ENCODE measurements around the gene ARID3C.
A peak's percentile ranks its signal among the peaks of the same experiment; 100 is the strongest.

ARID3C gene, protein sequence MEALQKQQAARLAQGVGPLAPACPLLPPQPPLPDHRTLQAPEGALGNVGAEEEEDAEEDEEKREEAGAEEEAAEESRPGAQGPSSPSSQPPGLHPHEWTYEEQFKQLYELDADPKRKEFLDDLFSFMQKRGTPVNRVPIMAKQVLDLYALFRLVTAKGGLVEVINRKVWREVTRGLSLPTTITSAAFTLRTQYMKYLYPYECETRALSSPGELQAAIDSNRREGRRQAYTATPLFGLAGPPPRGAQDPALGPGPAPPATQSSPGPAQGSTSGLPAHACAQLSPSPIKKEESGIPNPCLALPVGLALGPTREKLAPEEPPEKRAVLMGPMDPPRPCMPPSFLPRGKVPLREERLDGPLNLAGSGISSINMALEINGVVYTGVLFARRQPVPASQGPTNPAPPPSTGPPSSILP

DNA sequence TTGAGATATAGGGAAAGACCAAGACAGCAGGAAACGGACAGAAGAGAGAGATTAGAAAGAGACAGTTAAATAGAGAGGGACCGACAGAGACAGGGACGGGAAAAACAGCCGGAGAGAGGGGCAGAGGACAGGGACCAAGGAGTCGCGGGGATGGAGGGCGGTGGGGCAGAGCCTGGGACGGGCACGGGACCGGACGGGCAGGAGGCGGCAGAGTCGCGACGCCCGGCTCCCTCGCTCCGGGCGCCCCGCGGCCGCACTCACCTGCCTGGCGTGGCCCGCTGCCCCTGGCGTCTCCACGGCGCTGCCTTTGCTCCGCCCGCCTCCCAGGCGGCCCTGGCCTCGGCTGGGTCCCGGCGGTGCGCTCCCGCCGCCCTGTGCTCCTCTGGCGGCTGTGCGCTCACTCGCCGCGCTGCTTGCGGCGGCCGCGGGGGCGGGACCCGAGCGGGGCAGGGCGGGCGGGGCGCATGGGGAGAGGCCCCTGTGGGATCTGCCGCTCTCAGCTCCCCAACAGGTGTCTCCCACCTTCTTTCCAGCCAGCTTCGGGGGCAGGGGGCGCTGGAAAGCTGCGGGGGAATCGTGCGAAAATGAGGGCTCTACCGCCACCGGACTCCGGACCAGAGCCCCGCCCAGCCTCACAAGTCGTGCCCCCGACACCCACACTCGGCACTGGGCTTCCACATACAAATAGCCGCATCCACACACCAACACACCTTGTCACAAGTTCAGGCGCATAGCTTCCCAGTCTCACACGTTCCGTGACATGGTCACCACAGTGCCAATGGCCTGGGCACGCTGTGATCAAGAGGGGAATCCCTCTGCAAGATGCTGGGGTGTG is at the start of gene ARID3C:
TSS of gene ARID3C (minus strand) at position 411 of the 835 bp plus-strand sequence. CDS start 1,052 bp downstream, outside the sequence.
- no peaks in the 10 kb centered on the region for H3K36me3 ChIP-seq (ENCODE audit: control insufficient read depth, insufficient read depth, low read length)
- peaks cover 6% of the 10 kb centered on the region; the same call in 1 of the 2 replicates for H3K27me3 ChIP-seq (replicated peaks; ENCODE audit: control insufficient read depth, insufficient read depth, low read length)
- DNase-seq (ENCODE audit: extremely low read depth, insufficient read length), result peak; percentile 31
- H3K4me3 ChIP-seq (replicated peaks; ENCODE audit: low read depth, low read length), result peak within 1 kb of the TSS; percentile 6
- TF ChIP-seq, protein P1, sequence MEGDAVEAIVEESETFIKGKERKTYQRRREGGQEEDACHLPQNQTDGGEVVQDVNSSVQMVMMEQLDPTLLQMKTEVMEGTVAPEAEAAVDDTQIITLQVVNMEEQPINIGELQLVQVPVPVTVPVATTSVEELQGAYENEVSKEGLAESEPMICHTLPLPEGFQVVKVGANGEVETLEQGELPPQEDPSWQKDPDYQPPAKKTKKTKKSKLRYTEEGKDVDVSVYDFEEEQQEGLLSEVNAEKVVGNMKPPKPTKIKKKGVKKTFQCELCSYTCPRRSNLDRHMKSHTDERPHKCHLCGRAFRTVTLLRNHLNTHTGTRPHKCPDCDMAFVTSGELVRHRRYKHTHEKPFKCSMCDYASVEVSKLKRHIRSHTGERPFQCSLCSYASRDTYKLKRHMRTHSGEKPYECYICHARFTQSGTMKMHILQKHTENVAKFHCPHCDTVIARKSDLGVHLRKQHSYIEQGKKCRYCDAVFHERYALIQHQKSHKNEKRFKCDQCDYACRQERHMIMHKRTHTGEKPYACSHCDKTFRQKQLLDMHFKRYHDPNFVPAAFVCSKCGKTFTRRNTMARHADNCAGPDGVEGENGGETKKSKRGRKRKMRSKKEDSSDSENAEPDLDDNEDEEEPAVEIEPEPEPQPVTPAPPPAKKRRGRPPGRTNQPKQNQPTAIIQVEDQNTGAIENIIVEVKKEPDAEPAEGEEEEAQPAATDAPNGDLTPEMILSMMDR (IDR thresholded peaks at IDR 0.05; ENCODE audit: insufficient read depth, low read length, poor library complexity, severe bottlenecking), result no peak

DNA sequence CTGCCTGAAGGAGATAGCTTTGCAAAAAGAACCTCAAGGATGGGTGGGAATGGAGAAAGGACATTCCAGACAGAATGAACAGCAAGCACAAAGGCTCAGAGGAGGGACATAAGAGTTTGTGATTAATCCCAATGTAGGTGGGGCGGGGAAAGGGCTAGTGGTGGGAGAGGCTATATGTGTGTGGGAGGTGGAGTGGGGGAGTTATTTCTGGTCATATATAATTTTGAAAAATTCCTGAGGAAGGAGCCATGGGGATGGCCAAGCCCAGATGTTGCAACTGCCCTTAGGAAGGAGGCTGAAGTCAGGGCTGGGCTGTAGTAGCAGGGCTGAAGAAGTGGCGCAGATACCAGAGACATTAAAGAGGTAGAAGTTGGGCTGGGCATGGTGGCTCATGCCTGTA is 47.0 kb upstream of the ARID3C start:
- Histone ChIP-seq H3K36me3 (ENCODE audit: control insufficient read depth, insufficient read depth, low read length) (no peaks in the 10 kb centered on the region), H3K4me3 (replicated peaks; ENCODE audit: low read depth, low read length) (no peak overlapping the region), H3K27me3 (replicated peaks; ENCODE audit: control insufficient read depth, insufficient read depth, low read length) (no peaks in the 10 kb centered on the region)
- TF ChIP-seq, protein P1 (IDR thresholded peaks at IDR 0.05; ENCODE audit: insufficient read depth, low read length, poor library complexity, severe bottlenecking), result no peak
- DNase-seq (ENCODE audit: extremely low read depth, insufficient read length), result no peak

DNA sequence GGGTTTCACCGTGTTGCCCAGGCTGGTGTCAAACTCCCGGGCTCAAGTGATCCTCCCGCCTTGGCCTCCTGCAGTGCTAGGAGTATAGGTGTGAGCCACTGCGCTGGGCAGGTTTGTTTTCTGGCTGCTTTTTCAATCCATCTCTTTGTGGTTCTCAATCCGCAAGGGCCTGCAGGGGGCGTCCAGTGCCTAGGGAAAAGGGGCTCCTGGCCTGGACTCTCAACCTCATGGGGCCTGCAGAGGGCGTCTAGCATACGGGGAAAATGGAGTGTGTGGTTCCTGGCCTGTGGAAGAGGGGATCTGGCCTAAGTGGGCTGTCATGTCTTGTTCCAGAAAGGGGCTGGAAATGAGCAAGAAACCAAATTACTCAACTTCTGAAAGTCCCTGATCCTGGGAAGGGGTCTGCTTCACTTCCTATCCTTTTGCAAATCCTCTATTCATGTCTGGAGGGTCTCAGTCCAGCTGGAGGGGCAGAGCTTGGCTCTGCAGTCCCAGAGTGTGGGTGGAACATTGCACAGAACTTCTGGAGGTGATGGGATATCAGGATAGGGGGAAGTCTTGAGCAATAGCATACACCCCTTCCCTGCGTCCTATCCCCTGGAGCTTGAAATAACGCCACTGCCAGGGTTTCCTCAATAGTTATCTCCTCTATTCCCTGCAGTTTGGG is 46.3 kb upstream of the ARID3C start:
- no peaks in the 10 kb centered on the region for H3K27me3 ChIP-seq (replicated peaks; ENCODE audit: control insufficient read depth, insufficient read depth, low read length)
- H3K36me3 ChIP-seq (ENCODE audit: control insufficient read depth, insufficient read depth, low read length), result no peaks in the 10 kb centered on the region
- H3K4me3 ChIP-seq (replicated peaks; ENCODE audit: low read depth, low read length), result no peak overlapping the region
- TF ChIP-seq, protein P1 (IDR thresholded peaks at IDR 0.05; ENCODE audit: insufficient read depth, low read length, poor library complexity, severe bottlenecking), result peak; percentile 99
- no peak for DNase-seq (ENCODE audit: extremely low read depth, insufficient read length)

DNA sequence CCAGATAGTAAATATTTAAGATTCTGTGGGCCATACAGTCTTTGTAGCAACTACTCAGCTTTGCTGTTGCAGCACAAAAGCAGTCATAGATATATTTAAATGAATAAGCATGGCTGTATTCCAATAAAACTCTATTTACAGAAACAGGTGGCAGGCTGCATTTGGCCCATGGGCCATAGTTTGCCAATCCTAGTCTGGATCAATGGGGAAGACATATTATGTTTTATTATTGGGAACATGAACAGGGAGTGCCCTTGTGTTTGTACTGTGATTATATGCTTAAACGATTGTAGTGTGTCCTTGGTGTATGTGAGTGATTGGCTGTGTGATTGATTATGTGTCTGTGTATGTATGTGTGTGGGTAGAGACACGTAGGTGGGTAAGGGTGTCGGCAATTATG is 45.6 kb upstream of the ARID3C start:
- TF ChIP-seq, protein P1 (IDR thresholded peaks at IDR 0.05; ENCODE audit: insufficient read depth, low read length, poor library complexity, severe bottlenecking), result no peak
- no peak for DNase-seq (ENCODE audit: extremely low read depth, insufficient read length)
- no peak overlapping the region for H3K4me3 ChIP-seq (replicated peaks; ENCODE audit: low read depth, low read length)
- no peaks in the 10 kb centered on the region for H3K36me3 ChIP-seq (ENCODE audit: control insufficient read depth, insufficient read depth, low read length)
- no peaks in the 10 kb centered on the region; the same call in 1 of the 2 replicates for H3K27me3 ChIP-seq (replicated peaks; ENCODE audit: control insufficient read depth, insufficient read depth, low read length)

DNA sequence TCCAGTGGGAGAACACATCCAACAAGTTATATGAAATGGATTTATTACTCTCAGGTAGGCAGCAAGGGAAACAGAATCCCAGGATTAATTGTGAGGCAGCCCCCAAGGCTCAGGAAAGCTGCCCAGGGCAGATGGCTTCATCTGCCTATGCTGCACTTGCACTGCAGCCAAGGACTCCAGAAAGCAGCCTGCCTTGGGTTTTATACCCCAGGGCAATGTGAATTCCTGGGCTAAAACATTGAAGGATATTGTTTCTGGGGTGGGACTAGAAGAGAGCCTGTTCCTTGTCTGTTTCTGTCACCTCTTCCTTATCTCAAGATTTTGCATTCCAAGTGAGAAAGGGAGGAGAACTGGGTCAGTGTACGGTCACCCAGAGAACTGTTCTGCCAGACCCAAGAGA is 42.4 kb upstream of the ARID3C start:
- Histone ChIP-seq H3K27me3 (replicated peaks; ENCODE audit: control insufficient read depth, insufficient read depth, low read length) (no peaks in the 10 kb centered on the region; the same call in 1 of the 2 replicates), H3K4me3 (replicated peaks; ENCODE audit: low read depth, low read length) (no peak overlapping the region), H3K36me3 (ENCODE audit: control insufficient read depth, insufficient read depth, low read length) (no peaks in the 10 kb centered on the region)
- TF ChIP-seq, protein P1 (IDR thresholded peaks at IDR 0.05; ENCODE audit: insufficient read depth, low read length, poor library complexity, severe bottlenecking), result no peak
- no peak for DNase-seq (ENCODE audit: extremely low read depth, insufficient read length)
